HL-60 (cell line): ENCODE data around the gene SELENOI.
"Not testable (repeated sequence)": the region's sequence is repeated elsewhere in the genome, so short reads cannot be mapped to it uniquely, and the experiment has no call there.

Experiments
- DNase-seq, 2 experiments: peaks; one replicate each; pipeline ENCODE4 v3.0.0-alpha.2; 2010 to 2020; ENCODE audit warnings: low read depth in 1 of 2, low spot score in 1 of 2
- H3K27ac ChIP-seq: fragments of 250-450 bp; sonication (Bioruptor Pico); replicated peaks from 2 replicates; pipeline ENCODE4 v1.5.1; 2020; ENCODE audit warnings: mild to moderate bottlenecking, moderate library complexity
- H3K27me3 ChIP-seq: fragments of 250-450 bp; sonication (Bioruptor Pico); 2 replicates; pipeline ENCODE4 v1.5.1; 2021; ENCODE audit warnings: mild to moderate bottlenecking, moderate library complexity; ENCODE audit not compliant: insufficient read depth, poor library complexity, severe bottlenecking
- H3K4me3 ChIP-seq: replicated peaks from 2 replicates; pipeline ENCODE4 v1.5.1; 2011; ENCODE audit warnings: mild to moderate bottlenecking, control low read depth, low read length; ENCODE audit not compliant: insufficient read depth
- GABPA ChIP-seq: IDR thresholded peaks from 2 replicates; pipeline ENCODE4 v1.6.1; 2012; ENCODE audit warnings: low read depth
- POLR2AphosphoS5 ChIP-seq: IDR thresholded peaks from 2 replicates; pipeline ENCODE4 v1.6.1; 2012; ENCODE audit warnings: low read depth
- SPI1 ChIP-seq: IDR thresholded peaks from 2 replicates; pipeline ENCODE4 v1.6.1; 2012; ENCODE audit warnings: low read depth, mild to moderate bottlenecking, borderline replicate concordance
- TF ChIP-seq, protein P1 (sequence below): IDR thresholded peaks from one replicate; pipeline ENCODE4 v1.5.1; 2011; ENCODE audit warnings: low read length, control low read depth, inconsistent platforms; ENCODE audit not compliant: insufficient read depth
- TF ChIP-seq, protein P2 (sequence below): IDR thresholded peaks from 2 replicates; pipeline ENCODE4 v1.6.1; 2012; ENCODE audit warnings: low read depth; ENCODE audit not compliant: insufficient replicate concordance

The SELENOI gene

DNA sequence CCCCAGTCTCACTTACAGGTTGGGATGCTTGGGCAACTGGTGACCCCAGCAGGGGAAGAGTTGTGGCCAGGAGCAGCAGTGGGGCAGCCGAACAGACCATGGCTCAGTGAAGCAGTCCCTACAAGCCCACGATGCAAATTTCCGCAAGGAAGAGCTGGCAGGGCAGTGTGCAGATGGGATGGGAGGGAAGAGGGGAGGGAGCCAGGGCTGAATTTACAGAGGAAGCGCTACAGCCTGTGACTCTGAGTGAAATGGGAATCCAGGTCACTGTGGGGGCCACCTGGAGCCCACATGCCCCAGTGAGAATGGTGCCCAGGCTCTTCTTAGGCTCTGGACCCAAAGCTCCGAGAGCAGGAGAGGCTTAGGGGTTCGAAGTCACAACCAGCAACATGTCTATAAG, 27.0 kb upstream of the SELENOI start:
- Histone ChIP-seq H3K4me3 (no peak overlapping the region), H3K27ac (no peak overlapping the region), H3K27me3 (no peaks in the 10 kb centered on the region)
- DNase-seq = no peak
- TF ChIP-seq POLR2AphosphoS5 (no peak), SPI1 (no peak), GABPA (no peak)
- TF ChIP-seq, protein P1, sequence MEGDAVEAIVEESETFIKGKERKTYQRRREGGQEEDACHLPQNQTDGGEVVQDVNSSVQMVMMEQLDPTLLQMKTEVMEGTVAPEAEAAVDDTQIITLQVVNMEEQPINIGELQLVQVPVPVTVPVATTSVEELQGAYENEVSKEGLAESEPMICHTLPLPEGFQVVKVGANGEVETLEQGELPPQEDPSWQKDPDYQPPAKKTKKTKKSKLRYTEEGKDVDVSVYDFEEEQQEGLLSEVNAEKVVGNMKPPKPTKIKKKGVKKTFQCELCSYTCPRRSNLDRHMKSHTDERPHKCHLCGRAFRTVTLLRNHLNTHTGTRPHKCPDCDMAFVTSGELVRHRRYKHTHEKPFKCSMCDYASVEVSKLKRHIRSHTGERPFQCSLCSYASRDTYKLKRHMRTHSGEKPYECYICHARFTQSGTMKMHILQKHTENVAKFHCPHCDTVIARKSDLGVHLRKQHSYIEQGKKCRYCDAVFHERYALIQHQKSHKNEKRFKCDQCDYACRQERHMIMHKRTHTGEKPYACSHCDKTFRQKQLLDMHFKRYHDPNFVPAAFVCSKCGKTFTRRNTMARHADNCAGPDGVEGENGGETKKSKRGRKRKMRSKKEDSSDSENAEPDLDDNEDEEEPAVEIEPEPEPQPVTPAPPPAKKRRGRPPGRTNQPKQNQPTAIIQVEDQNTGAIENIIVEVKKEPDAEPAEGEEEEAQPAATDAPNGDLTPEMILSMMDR = no peak
- TF ChIP-seq, protein P2, sequence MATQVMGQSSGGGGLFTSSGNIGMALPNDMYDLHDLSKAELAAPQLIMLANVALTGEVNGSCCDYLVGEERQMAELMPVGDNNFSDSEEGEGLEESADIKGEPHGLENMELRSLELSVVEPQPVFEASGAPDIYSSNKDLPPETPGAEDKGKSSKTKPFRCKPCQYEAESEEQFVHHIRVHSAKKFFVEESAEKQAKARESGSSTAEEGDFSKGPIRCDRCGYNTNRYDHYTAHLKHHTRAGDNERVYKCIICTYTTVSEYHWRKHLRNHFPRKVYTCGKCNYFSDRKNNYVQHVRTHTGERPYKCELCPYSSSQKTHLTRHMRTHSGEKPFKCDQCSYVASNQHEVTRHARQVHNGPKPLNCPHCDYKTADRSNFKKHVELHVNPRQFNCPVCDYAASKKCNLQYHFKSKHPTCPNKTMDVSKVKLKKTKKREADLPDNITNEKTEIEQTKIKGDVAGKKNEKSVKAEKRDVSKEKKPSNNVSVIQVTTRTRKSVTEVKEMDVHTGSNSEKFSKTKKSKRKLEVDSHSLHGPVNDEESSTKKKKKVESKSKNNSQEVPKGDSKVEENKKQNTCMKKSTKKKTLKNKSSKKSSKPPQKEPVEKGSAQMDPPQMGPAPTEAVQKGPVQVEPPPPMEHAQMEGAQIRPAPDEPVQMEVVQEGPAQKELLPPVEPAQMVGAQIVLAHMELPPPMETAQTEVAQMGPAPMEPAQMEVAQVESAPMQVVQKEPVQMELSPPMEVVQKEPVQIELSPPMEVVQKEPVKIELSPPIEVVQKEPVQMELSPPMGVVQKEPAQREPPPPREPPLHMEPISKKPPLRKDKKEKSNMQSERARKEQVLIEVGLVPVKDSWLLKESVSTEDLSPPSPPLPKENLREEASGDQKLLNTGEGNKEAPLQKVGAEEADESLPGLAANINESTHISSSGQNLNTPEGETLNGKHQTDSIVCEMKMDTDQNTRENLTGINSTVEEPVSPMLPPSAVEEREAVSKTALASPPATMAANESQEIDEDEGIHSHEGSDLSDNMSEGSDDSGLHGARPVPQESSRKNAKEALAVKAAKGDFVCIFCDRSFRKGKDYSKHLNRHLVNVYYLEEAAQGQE = no peak

DNA sequence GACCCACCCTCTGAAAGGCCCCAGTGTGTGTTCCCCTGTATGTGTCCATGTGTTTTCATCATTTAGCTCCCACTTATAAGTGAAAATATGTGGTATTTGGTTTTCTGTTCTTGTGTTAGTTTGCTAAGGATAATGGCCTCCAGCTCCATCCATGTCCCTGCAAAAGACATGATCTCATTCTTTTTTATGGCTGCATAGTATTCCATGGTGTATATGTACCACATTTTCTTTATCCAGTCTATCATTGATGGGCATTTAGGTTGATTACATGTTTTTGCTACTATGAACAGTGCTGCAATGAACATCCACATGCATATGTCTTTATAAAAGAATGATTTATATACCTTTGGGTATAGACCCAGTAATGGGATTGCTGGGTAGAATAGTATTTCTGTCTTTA, 21.5 kb upstream of the SELENOI start:
- not testable (repeated sequence) for H3K4me3 ChIP-seq, H3K27me3 ChIP-seq, DNase-seq
- peak overlapping the region; percentile 79 for H3K27ac ChIP-seq

DNA sequence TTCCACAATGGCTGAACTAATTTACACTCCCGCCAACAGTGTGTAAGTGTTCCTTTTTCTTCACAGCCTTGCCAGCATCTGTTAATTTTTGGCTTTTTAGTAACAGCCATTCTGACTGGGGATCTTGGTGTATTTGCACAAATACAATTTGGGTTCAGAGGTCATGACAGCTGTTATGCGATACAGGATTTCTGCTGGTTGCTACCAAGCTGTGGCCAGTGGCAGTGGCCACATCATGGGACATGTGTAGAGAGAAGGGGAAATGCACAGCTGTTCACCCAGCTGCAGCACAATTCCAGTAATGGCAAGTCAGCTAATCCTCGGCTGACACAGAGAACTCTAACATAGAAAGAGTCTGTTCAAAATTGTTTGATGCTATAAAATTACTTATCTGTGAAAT, 21.0 kb upstream of the SELENOI start:
- peak in 1 of 2 experiments; percentile 66 for DNase-seq
- Histone ChIP-seq H3K4me3 (no peak overlapping the region), H3K27me3 (no peaks in the 10 kb centered on the region), H3K27ac (peak overlapping the region; percentile 79)
- peak; percentile 44; the same call in 1 of the 2 replicates for TF ChIP-seq SPI1
- TF ChIP-seq GABPA = no peak
- TF ChIP-seq, protein P1 = no peak
- TF ChIP-seq POLR2AphosphoS5 = peak; percentile 72
- TF ChIP-seq, protein P2 = no peak

DNA sequence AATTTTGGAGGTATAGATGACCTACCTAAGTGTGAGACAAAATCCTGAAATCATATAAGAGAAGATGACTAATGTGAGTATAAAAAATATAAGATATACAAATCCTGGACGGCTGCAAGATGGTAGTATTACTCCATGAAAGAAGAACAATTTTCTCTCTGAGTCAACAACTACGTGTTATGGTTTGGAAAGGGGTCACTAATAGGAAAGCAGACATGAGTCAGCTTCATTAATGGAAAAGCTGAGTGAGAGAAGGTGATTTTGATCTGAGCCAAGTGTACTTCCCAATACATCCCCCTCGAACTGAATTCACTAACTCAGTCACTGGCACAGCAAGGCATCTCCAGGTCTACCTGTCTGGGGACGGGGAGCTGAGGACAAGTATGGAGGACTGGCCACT, 20.1 kb upstream of the SELENOI start:
- H3K27me3 ChIP-seq = no peaks in the 10 kb centered on the region
- DNase-seq = no peak
- TF ChIP-seq SPI1 = no peak
- TF ChIP-seq POLR2AphosphoS5 = no peak
- TF ChIP-seq, protein P2 = no peak
- TF ChIP-seq, protein P1 = no peak
- TF ChIP-seq GABPA = no peak
- peak overlapping the region; percentile 79 for H3K27ac ChIP-seq
- H3K4me3 ChIP-seq = no peak overlapping the region
